ENCODE data around the gene NR2E3. TPM values are rescaled to one million over a fixed set of nuclear protein-coding genes. Genes with fewer than 3 reads are reported as not detected.

Gene NR2E3
- 0.03 TPM for polyA plus RNA-seq (2013, experiment 1 of 2)
- polyA plus RNA-seq (2013, experiment 2 of 2) = 0.11 TPM

- H4K8ac ChIP-seq (ENCODE audit: low read depth, low read length) = no peak within 1 kb of the TSS
- peak within 1 kb of the TSS; percentile 10 for H3K14ac ChIP-seq (ENCODE audit: low read length)
- H3K79me1 ChIP-seq (ENCODE audit: low read depth, low read length) = no peaks in the 10 kb centered on the region
- H3K36me3 ChIP-seq (replicated peaks in 1 of 2; ENCODE audit: control insufficient read depth in 2 of 2, insufficient read depth in 2 of 2, low read length in 2 of 2) = no peaks in the 10 kb centered on the region
- H3K23ac ChIP-seq (ENCODE audit: low read depth, low read length, poor library complexity) = peak within 1 kb of the TSS; percentile 38
- no peak within 1 kb of the TSS for H3K4ac ChIP-seq (ENCODE audit: low read length)
- no peak within 1 kb of the TSS for H3K4me3 ChIP-seq (ENCODE audit: low read length in 2 of 2)
- no peak for DNase-seq (ENCODE audit: low spot score)
- H3K4me1 ChIP-seq (ENCODE audit: control insufficient read depth in 2 of 2, insufficient read depth in 1 of 2, low read depth in 1 of 2, low read length in 2 of 2) = peaks cover 16 to 24% of the 10 kb centered on the region in 2 donors
- peak within 1 kb of the TSS; percentile 19 for H2AFZ ChIP-seq (ENCODE audit: low read length)
- H2BK15ac ChIP-seq (ENCODE audit: low read length) = peak within 1 kb of the TSS; percentile 95
- H3K9me3 ChIP-seq (replicated peaks in 1 of 2; ENCODE audit: control insufficient read depth in 2 of 2, insufficient read depth in 1 of 2, low read depth in 1 of 2, low read length in 2 of 2) = no peaks in the 10 kb centered on the region
- H2BK120ac ChIP-seq (ENCODE audit: low read depth, low read length) = no peak within 1 kb of the TSS
- H3K4me2 ChIP-seq (ENCODE audit: insufficient read depth, low read length, poor library complexity, severe bottlenecking) = no peak within 1 kb of the TSS
- no peaks in the 10 kb centered on the region for H3K27me3 ChIP-seq (ENCODE audit: control insufficient read depth in 3 of 3, insufficient read depth in 3 of 3, low read depth in 1 of 3, low read length in 3 of 3)
- H3K18ac ChIP-seq (ENCODE audit: low read length) = peak within 1 kb of the TSS; percentile 86
- H3K27ac ChIP-seq (replicated peaks; ENCODE audit: low read length) = no peak within 1 kb of the TSS
- H3K9ac ChIP-seq (ENCODE audit: low read depth, low read length, poor library complexity) = no peak within 1 kb of the TSS
- no CpG with 5 or more reads among the region's 16 CpGs for WGBS, 2 donors (ENCODE audit: extremely low coverage in 2 of 2, insufficient read length in 2 of 2, insufficient replicate concordance in 1 of 2)
- H2AK5ac ChIP-seq (ENCODE audit: low read depth, low read length) = peak within 1 kb of the TSS; percentile 98
- peak within 1 kb of the TSS; percentile 76 for H2BK12ac ChIP-seq (ENCODE audit: low read length)
- peak within 1 kb of the TSS; percentile 79 for H4K91ac ChIP-seq (ENCODE audit: low read depth, low read length, poor library complexity)
- H2BK5ac ChIP-seq (ENCODE audit: low read length) = peak within 1 kb of the TSS; percentile 33
Observed at GRCh38 chr15:71810256-71811035, at the start of gene NR2E3. Gene NR2E3 (plus strand): TSS chr15:71810554. CDS start chr15:71810744, 190 bp downstream.

- Histone ChIP-seq H3K14ac (ENCODE audit: low read length) (no peak overlapping the region), H3K4me1 (ENCODE audit: control insufficient read depth in 2 of 2, insufficient read depth in 1 of 2, low read depth in 1 of 2, low read length in 2 of 2) (no peaks in the 10 kb centered on the region), H3K79me1 (ENCODE audit: low read depth, low read length) (no peaks in the 10 kb centered on the region), H2BK15ac (ENCODE audit: low read length) (no peak overlapping the region), H3K27me3 (ENCODE audit: control insufficient read depth in 3 of 3, insufficient read depth in 3 of 3, low read depth in 1 of 3, low read length in 3 of 3) (no peaks in the 10 kb centered on the region), H3K36me3 (replicated peaks in 1 of 2; ENCODE audit: control insufficient read depth in 2 of 2, insufficient read depth in 2 of 2, low read length in 2 of 2) (no peaks in the 10 kb centered on the region), H3K9me3 (replicated peaks in 1 of 2; ENCODE audit: control insufficient read depth in 2 of 2, insufficient read depth in 1 of 2, low read depth in 1 of 2, low read length in 2 of 2) (peaks cover 0 to 2% of the 10 kb centered on the region in 2 donors), H3K27ac (replicated peaks; ENCODE audit: low read length) (no peak overlapping the region), H2BK12ac (ENCODE audit: low read length) (no peak overlapping the region), H3K9ac (ENCODE audit: low read depth, low read length, poor library complexity) (no peak overlapping the region), H2AK5ac (ENCODE audit: low read depth, low read length) (no peak overlapping the region), H2AFZ (ENCODE audit: low read length) (no peak overlapping the region), H4K8ac (ENCODE audit: low read depth, low read length) (no peak overlapping the region), H3K4me3 (ENCODE audit: low read length in 2 of 2) (no peak overlapping the region), H3K23ac (ENCODE audit: low read depth, low read length, poor library complexity) (no peak overlapping the region), H4K91ac (ENCODE audit: low read depth, low read length, poor library complexity) (no peak overlapping the region), H3K4me2 (ENCODE audit: insufficient read depth, low read length, poor library complexity, severe bottlenecking) (no peak overlapping the region), H2BK5ac (ENCODE audit: low read length) (no peak overlapping the region), H3K18ac (ENCODE audit: low read length) (no peak overlapping the region), H2BK120ac (ENCODE audit: low read depth, low read length) (no peak overlapping the region), H3K4ac (ENCODE audit: low read length) (no peak overlapping the region)
- no CpG with 5 or more reads among the region's 1 CpG for WGBS, 2 donors (ENCODE audit: extremely low coverage in 2 of 2, insufficient read length in 2 of 2, insufficient replicate concordance in 1 of 2)
- DNase-seq (ENCODE audit: low spot score) = no peak
Observed at GRCh38 chr15:71760852-71761251, 49.5 kb upstream of the NR2E3 start.

- H3K79me1 ChIP-seq (ENCODE audit: low read depth, low read length) = no peaks in the 10 kb centered on the region
- H3K36me3 ChIP-seq (replicated peaks in 1 of 2; ENCODE audit: control insufficient read depth in 2 of 2, insufficient read depth in 2 of 2, low read length in 2 of 2) = no peaks in the 10 kb centered on the region
- no peak overlapping the region for H3K9ac ChIP-seq (ENCODE audit: low read depth, low read length, poor library complexity)
- H2BK12ac ChIP-seq (ENCODE audit: low read length) = no peak overlapping the region
- H3K23ac ChIP-seq (ENCODE audit: low read depth, low read length, poor library complexity) = no peak overlapping the region
- no peak overlapping the region for H2BK15ac ChIP-seq (ENCODE audit: low read length)
- no peak overlapping the region for H3K27ac ChIP-seq (replicated peaks; ENCODE audit: low read length)
- H3K14ac ChIP-seq (ENCODE audit: low read length) = no peak overlapping the region
- H4K91ac ChIP-seq (ENCODE audit: low read depth, low read length, poor library complexity) = no peak overlapping the region
- no peak overlapping the region for H4K8ac ChIP-seq (ENCODE audit: low read depth, low read length)
- H2BK5ac ChIP-seq (ENCODE audit: low read length) = no peak overlapping the region
- no peak overlapping the region for H2AK5ac ChIP-seq (ENCODE audit: low read depth, low read length)
- DNase-seq (ENCODE audit: low spot score) = no peak
- no CpG with 5 or more reads among the region's 3 CpGs for WGBS, 2 donors (ENCODE audit: extremely low coverage in 2 of 2, insufficient read length in 2 of 2, insufficient replicate concordance in 1 of 2)
- no peak overlapping the region for H2AFZ ChIP-seq (ENCODE audit: low read length)
- H3K4me3 ChIP-seq (ENCODE audit: low read length in 2 of 2) = no peak overlapping the region
- no peaks in the 10 kb centered on the region for H3K4me1 ChIP-seq (ENCODE audit: control insufficient read depth in 2 of 2, insufficient read depth in 1 of 2, low read depth in 1 of 2, low read length in 2 of 2)
- H3K27me3 ChIP-seq (ENCODE audit: control insufficient read depth in 3 of 3, insufficient read depth in 3 of 3, low read depth in 1 of 3, low read length in 3 of 3) = no peaks in the 10 kb centered on the region
- H3K4ac ChIP-seq (ENCODE audit: low read length) = no peak overlapping the region
- peaks cover 0 to 2% of the 10 kb centered on the region in 2 donors for H3K9me3 ChIP-seq (replicated peaks in 1 of 2; ENCODE audit: control insufficient read depth in 2 of 2, insufficient read depth in 1 of 2, low read depth in 1 of 2, low read length in 2 of 2)
- no peak overlapping the region for H2BK120ac ChIP-seq (ENCODE audit: low read depth, low read length)
- H3K4me2 ChIP-seq (ENCODE audit: insufficient read depth, low read length, poor library complexity, severe bottlenecking) = no peak overlapping the region
- no peak overlapping the region for H3K18ac ChIP-seq (ENCODE audit: low read length)
Observed at GRCh38 chr15:71761649-71762048, 48.7 kb upstream of the NR2E3 start.

GRCh38 chr15:71768184-71768583 lies 42.2 kb upstream of the NR2E3 start:
- no peak overlapping the region for H3K14ac ChIP-seq (ENCODE audit: low read length)
- no peak overlapping the region for H2BK12ac ChIP-seq (ENCODE audit: low read length)
- no peak overlapping the region for H4K91ac ChIP-seq (ENCODE audit: low read depth, low read length, poor library complexity)
- H2BK15ac ChIP-seq (ENCODE audit: low read length) = no peak overlapping the region
- no peak overlapping the region for H2AFZ ChIP-seq (ENCODE audit: low read length)
- H3K4ac ChIP-seq (ENCODE audit: low read length) = no peak overlapping the region
- no peak overlapping the region for H2AK5ac ChIP-seq (ENCODE audit: low read depth, low read length)
- no peak overlapping the region for H3K4me3 ChIP-seq (ENCODE audit: low read length in 2 of 2)
- no peak overlapping the region for H4K8ac ChIP-seq (ENCODE audit: low read depth, low read length)
- H2BK5ac ChIP-seq (ENCODE audit: low read length) = no peak overlapping the region
- no CpG with 5 or more reads among the region's 5 CpGs for WGBS, 2 donors (ENCODE audit: extremely low coverage in 2 of 2, insufficient read length in 2 of 2, insufficient replicate concordance in 1 of 2)
- no peaks in the 10 kb centered on the region for H3K79me1 ChIP-seq (ENCODE audit: low read depth, low read length)
- no peak overlapping the region for H3K18ac ChIP-seq (ENCODE audit: low read length)
- no peaks in the 10 kb centered on the region for H3K27me3 ChIP-seq (ENCODE audit: control insufficient read depth in 3 of 3, insufficient read depth in 3 of 3, low read depth in 1 of 3, low read length in 3 of 3)
- H3K27ac ChIP-seq (replicated peaks; ENCODE audit: low read length) = no peak overlapping the region
- H3K4me2 ChIP-seq (ENCODE audit: insufficient read depth, low read length, poor library complexity, severe bottlenecking) = no peak overlapping the region
- no peak for DNase-seq (ENCODE audit: low spot score)
- H3K23ac ChIP-seq (ENCODE audit: low read depth, low read length, poor library complexity) = no peak overlapping the region
- no peak overlapping the region for H2BK120ac ChIP-seq (ENCODE audit: low read depth, low read length)
- peaks cover 0 to 2% of the 10 kb centered on the region in 2 donors for H3K36me3 ChIP-seq (replicated peaks in 1 of 2; ENCODE audit: control insufficient read depth in 2 of 2, insufficient read depth in 2 of 2, low read length in 2 of 2)
- H3K9me3 ChIP-seq (replicated peaks in 1 of 2; ENCODE audit: control insufficient read depth in 2 of 2, insufficient read depth in 1 of 2, low read depth in 1 of 2, low read length in 2 of 2) = no peaks in the 10 kb centered on the region
- no peak overlapping the region for H3K9ac ChIP-seq (ENCODE audit: low read depth, low read length, poor library complexity)
- no peaks in the 10 kb centered on the region for H3K4me1 ChIP-seq (ENCODE audit: control insufficient read depth in 2 of 2, insufficient read depth in 1 of 2, low read depth in 1 of 2, low read length in 2 of 2)
